Body of pancreas (tissue), 4 donors: ENCODE data around the gene SLC13A3. TPM values are rescaled to one million over a fixed set of nuclear protein-coding genes. Genes with fewer than 3 reads are reported as not detected.

Experiments used
- ATAC-seq: fragments of 150-250 bp; one replicate; pipeline ENCODE4 v1.9.1; 2016
- DNase-seq, 4 donors: peaks; one replicate each; pipeline ENCODE4 v3.0.0-alpha.2; 2019
- H3K27ac ChIP-seq, 4 donors: fragments of 200-600 bp; sonication (generic); 1 replicate in 3 of 4; 2 replicates in 1 of 4; pipeline versions ENCODE4 v1.5.1 to v1.6.1; 2016 to 2019; ENCODE audit warnings: mild to moderate bottlenecking in 1 of 4, mixed read lengths in 1 of 4, moderate library complexity in 1 of 4
- H3K27me3 ChIP-seq, 2 donors: fragments of 200-600 bp; sonication (generic); one replicate each; pipeline ENCODE4 v1.6.0; 2016; ENCODE audit warnings: mild to moderate bottlenecking in 1 of 2
- H3K36me3 ChIP-seq, 2 donors: fragments of 200-600 bp; sonication (generic); replicated peaks in 1 of 2; 2 replicates each; pipeline ENCODE4 v1.5.1; 2016; ENCODE audit warnings: low read depth in 2 of 2; ENCODE audit not compliant: insufficient read depth in 1 of 2
- H3K4me1 ChIP-seq: fragments of 200-600 bp; sonication (generic); one replicate; pipeline ENCODE4 v1.6.0; 2016
- H3K4me3 ChIP-seq, 2 donors: fragments of 200-600 bp; sonication (generic); 1 replicate in 1 of 2; 2 replicates in 1 of 2; pipeline ENCODE4 v1.5.1; 2016 to 2019
- H3K9me3 ChIP-seq, 3 donors: fragments of 200-600 bp; sonication (generic); 1 replicate in 2 of 3; 2 replicates in 1 of 3; pipeline ENCODE4 v1.5.1; 2016
- CTCF ChIP-seq, 7 experiments: fragments of 450-650 bp in 4 of 7; fragments of 200-600 bp in 3 of 7; sonication (generic) in 3 of 7; IDR thresholded peaks; one replicate each; pipeline ENCODE4 v1.5.1; 2016 to 2019; ENCODE audit warnings: antibody characterized with exemption in 7 of 7
- POLR2A ChIP-seq, 3 donors: fragments of 450-650 bp; IDR thresholded peaks; one replicate each; pipeline ENCODE4 v1.6.1; 2016; ENCODE audit warnings: antibody characterized with exemption in 3 of 3, mild to moderate bottlenecking in 2 of 3
- WGBS, 2 donors: methylation state at CpG; one replicate each; pipeline ENCODE4 v1.1.5; 2017; 5-methylcytosine and 5-hydroxymethylcytosine counted together
- intact Hi-C: fragments of 100-400 bp; cut with DNase I; formaldehyde crosslinking; loops from one replicate; pipeline ENCODE4 v1.15.1; 2023
- total RNA-seq, 2 donors: library from RNA; depleted of rRNA; stranded (reverse); fragments of >200 nt; gene quantifications; one replicate each; pipeline ENCODE4 v1.1.0, GENCODE V29; 2016

Gene SLC13A3
- total RNA-seq, 2 donors from 2014 or later: 3.4 to 6.3 TPM

GRCh38 chr20:46601603-46602122 lies 49.6 kb downstream of the SLC13A3 start:
- Histone ChIP-seq H3K4me3 (no peak overlapping the region), H3K4me1 (no peaks in the 10 kb centered on the region), H3K36me3 (no peaks in the 10 kb centered on the region), H3K9me3 (no peaks in the 10 kb centered on the region), H3K27me3 (no peaks in the 10 kb centered on the region), H3K27ac (no peak overlapping the region)
- intact Hi-C loops: no loop called here
- no peak for DNase-seq
- TF ChIP-seq POLR2A (IDR thresholded peaks at IDR 0.05): no peak
- TF ChIP-seq CTCF (IDR thresholded peaks at IDR 0.05): no peak
- ATAC-seq: no peak

DNA sequence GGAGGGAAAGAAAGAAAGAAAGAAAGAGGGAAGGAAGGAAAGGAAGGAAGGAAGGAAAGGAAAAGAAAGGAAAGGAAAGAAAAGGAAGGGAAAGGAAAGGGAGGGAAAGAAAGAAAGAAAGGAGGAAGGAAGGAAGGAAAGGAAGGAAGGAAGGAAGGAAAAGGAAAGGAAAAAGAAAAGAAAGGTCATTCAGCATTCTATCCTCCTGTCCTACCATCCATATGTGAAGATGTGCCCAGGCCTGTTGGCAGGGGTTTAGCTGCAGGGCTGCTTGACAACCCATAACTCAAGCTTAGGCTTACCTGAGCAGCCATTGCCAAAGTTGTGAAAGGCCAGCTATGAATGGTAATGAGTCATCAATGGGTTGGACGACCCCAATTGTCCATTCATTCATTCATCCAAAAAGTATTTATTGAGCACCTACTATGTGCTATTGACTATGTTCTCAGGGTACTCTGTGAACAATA lies 50.9 kb downstream of the SLC13A3 start:
- Histone ChIP-seq H3K36me3 (no peaks in the 10 kb centered on the region), H3K9me3 (no peaks in the 10 kb centered on the region), H3K4me3 (no peak overlapping the region), H3K4me1 (no peaks in the 10 kb centered on the region), H3K27me3 (no peaks in the 10 kb centered on the region), H3K27ac (no peak overlapping the region)
- ATAC-seq (no peak), DNase-seq (no peak)
- TF ChIP-seq CTCF (IDR thresholded peaks at IDR 0.05): no peak
- no peak for TF ChIP-seq POLR2A (IDR thresholded peaks at IDR 0.05)
- intact Hi-C loops: no loop called here
- WGBS, 2 donors: 83 to 90% methylated on average over 1 of the region's 1 CpG

GRCh38 chr20:46599227-46599987 lies 51.9 kb downstream of the SLC13A3 start:
- DNase-seq (no peak), ATAC-seq (no peak)
- Histone ChIP-seq H3K4me3 (no peak overlapping the region), H3K27me3 (no peaks in the 10 kb centered on the region), H3K4me1 (no peaks in the 10 kb centered on the region), H3K27ac (no peak overlapping the region), H3K36me3 (no peaks in the 10 kb centered on the region), H3K9me3 (no peaks in the 10 kb centered on the region)
- intact Hi-C loops: no loop called here
- TF ChIP-seq CTCF (IDR thresholded peaks at IDR 0.05): no peak
- TF ChIP-seq POLR2A (IDR thresholded peaks at IDR 0.05): no peak
- WGBS, 2 donors: 81 to 84% methylated on average over 8 of the region's 8 CpGs

- intact Hi-C loops: no loop called here
- Histone ChIP-seq H3K27ac (no peak overlapping the region), H3K4me3 (no peak overlapping the region), H3K9me3 (no peaks in the 10 kb centered on the region), H3K27me3 (no peaks in the 10 kb centered on the region), H3K4me1 (no peaks in the 10 kb centered on the region), H3K36me3 (no peaks in the 10 kb centered on the region)
- TF ChIP-seq CTCF (IDR thresholded peaks at IDR 0.05) (no peak), POLR2A (IDR thresholded peaks at IDR 0.05) (no peak)
- ATAC-seq (no peak), DNase-seq (no peak)
- 87 to 90% methylated on average over 7 to 8 of the region's 8 CpGs for WGBS, 2 donors
These were observed 55.3 kb downstream of the SLC13A3 start for GRCh38 chr20:46595933-46596332.

DNA sequence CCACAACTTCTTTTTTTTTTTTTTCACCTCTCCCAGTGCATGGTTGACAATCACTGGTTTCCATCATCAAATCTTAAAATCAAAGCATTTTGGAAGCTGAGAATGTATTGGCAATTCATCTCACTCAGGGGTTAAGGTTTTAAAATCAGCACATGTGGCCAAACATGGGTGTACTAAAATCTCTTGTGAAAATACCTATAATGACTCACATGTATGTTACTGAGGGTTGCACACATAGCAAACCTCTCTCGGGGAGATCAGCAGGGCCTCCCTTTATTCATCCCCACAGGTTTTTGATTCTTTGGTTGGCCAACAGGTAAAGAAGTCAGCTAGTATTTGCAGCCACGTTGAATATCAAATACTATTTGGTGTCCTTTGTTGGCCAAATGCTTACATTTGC lies 56.5 kb downstream of the SLC13A3 start:
- TF ChIP-seq POLR2A (IDR thresholded peaks at IDR 0.05) (no peak), CTCF (IDR thresholded peaks at IDR 0.05) (no peak)
- ATAC-seq (no peak), DNase-seq (no peak)
- no peak overlapping the region for H3K27ac ChIP-seq
- H3K27me3 ChIP-seq: no peaks in the 10 kb centered on the region
- H3K9me3 ChIP-seq: no peaks in the 10 kb centered on the region
- 57 to 62% methylated on average over 2 of the region's 2 CpGs for WGBS, 2 donors
- H3K4me3 ChIP-seq: no peak overlapping the region
- intact Hi-C loops: no loop called here
- H3K36me3 ChIP-seq: no peaks in the 10 kb centered on the region
- H3K4me1 ChIP-seq: no peaks in the 10 kb centered on the region
